CD4-positive, CD25-positive, alpha-beta regulatory T cell (primary cell): ENCODE measurements around the gene RESF1. TPM values are rescaled to one million over a fixed set of nuclear protein-coding genes. Genes with fewer than 3 reads are reported as not detected.
A peak's percentile ranks its signal among the peaks of the same experiment; 100 is the strongest.

Source experiments
- ATAC-seq, 2 donors: fragments of 150-1000 bp; cut with Tn5 transposase; one replicate each; pipeline ENCODE4 v1.10.0; 2021; ENCODE audit warnings: low read depth in 2 of 2, moderate number of reproducible peaks in 2 of 2, moderate library complexity in 1 of 2
- DNase-seq, 3 donors: peaks; one replicate each; pipeline versions ENCODE4 v3.0.0 to v3.0.0-alpha.2; 2012 to 2022; ENCODE audit warnings: mixed read lengths in 1 of 3
- H3K27ac ChIP-seq: one replicate; pipeline ENCODE4 v1.7.0; 2013; ENCODE audit warnings: mild to moderate bottlenecking, low read length; ENCODE audit not compliant: insufficient read depth, poor library complexity, severe bottlenecking
- H3K27me3 ChIP-seq: one replicate; pipeline ENCODE4 v1.7.0; 2013; ENCODE audit warnings: low read length; ENCODE audit not compliant: control insufficient read depth, insufficient read depth
- H3K36me3 ChIP-seq: one replicate; pipeline ENCODE4 v1.7.0; 2013; ENCODE audit warnings: mild to moderate bottlenecking, low read length, moderate library complexity; ENCODE audit not compliant: control insufficient read depth, insufficient read depth
- H3K4me1 ChIP-seq: 2 replicates; pipeline ENCODE4 v1.7.0; 2013; ENCODE audit warnings: mild to moderate bottlenecking, low read length; ENCODE audit not compliant: insufficient read depth, control insufficient read depth, poor library complexity, severe bottlenecking
- H3K4me3 ChIP-seq: one replicate; pipeline ENCODE4 v1.7.0; 2013; ENCODE audit warnings: low read depth, mild to moderate bottlenecking, low read length, moderate library complexity
- H3K9me3 ChIP-seq, 2 experiments: 1 replicate in 1 of 2; 2 replicates in 1 of 2; pipeline ENCODE4 v1.7.0; 2013; ENCODE audit warnings: low read length in 2 of 2, mild to moderate bottlenecking in 1 of 2, moderate library complexity in 1 of 2; ENCODE audit not compliant: control insufficient read depth in 2 of 2
- H3K27ac Mint-ChIP-seq, 3 donors: one replicate each; pipeline ENCODE4 v1.8.0; 2020 to 2022; ENCODE audit warnings: mild to moderate bottlenecking in 3 of 3, mixed read lengths in 3 of 3, moderate library complexity in 2 of 3
- H3K27me3 Mint-ChIP-seq: one replicate; pipeline ENCODE4 v1.8.0; 2022; ENCODE audit warnings: mild to moderate bottlenecking, mixed read lengths
- H3K36me3 Mint-ChIP-seq: one replicate; pipeline ENCODE4 v1.8.0; 2020; ENCODE audit warnings: mixed read lengths
- H3K4me1 Mint-ChIP-seq, 4 donors: one replicate each; pipeline ENCODE4 v1.8.0; 2020 to 2022; ENCODE audit warnings: mixed read lengths in 4 of 4, mild to moderate bottlenecking in 1 of 4
- H3K4me3 Mint-ChIP-seq, 4 donors: one replicate each; pipeline ENCODE4 v1.8.0; 2020 to 2022; ENCODE audit warnings: mild to moderate bottlenecking in 4 of 4, mixed read lengths in 4 of 4, moderate library complexity in 3 of 4
- H3K9me3 Mint-ChIP-seq, 7 donors: one replicate each; pipeline ENCODE4 v1.8.0; 2020 to 2022; ENCODE audit warnings: mixed read lengths in 7 of 7, mild to moderate bottlenecking in 3 of 7, moderate library complexity in 2 of 7
- polyA plus RNA-seq, 4 donors: library from polyadenylated mRNA; unstranded; fragments of 300-500 nt; fragmentation: Illumina TruSeq; gene quantifications; one replicate each; pipeline ENCODE4 v1.2.3, GENCODE V29; 2021
- total RNA-seq: library from RNA; stranded (reverse); gene quantifications from one replicate; pipeline ENCODE4 v1.2.3, GENCODE V29; 2022

RESF1 gene, protein sequence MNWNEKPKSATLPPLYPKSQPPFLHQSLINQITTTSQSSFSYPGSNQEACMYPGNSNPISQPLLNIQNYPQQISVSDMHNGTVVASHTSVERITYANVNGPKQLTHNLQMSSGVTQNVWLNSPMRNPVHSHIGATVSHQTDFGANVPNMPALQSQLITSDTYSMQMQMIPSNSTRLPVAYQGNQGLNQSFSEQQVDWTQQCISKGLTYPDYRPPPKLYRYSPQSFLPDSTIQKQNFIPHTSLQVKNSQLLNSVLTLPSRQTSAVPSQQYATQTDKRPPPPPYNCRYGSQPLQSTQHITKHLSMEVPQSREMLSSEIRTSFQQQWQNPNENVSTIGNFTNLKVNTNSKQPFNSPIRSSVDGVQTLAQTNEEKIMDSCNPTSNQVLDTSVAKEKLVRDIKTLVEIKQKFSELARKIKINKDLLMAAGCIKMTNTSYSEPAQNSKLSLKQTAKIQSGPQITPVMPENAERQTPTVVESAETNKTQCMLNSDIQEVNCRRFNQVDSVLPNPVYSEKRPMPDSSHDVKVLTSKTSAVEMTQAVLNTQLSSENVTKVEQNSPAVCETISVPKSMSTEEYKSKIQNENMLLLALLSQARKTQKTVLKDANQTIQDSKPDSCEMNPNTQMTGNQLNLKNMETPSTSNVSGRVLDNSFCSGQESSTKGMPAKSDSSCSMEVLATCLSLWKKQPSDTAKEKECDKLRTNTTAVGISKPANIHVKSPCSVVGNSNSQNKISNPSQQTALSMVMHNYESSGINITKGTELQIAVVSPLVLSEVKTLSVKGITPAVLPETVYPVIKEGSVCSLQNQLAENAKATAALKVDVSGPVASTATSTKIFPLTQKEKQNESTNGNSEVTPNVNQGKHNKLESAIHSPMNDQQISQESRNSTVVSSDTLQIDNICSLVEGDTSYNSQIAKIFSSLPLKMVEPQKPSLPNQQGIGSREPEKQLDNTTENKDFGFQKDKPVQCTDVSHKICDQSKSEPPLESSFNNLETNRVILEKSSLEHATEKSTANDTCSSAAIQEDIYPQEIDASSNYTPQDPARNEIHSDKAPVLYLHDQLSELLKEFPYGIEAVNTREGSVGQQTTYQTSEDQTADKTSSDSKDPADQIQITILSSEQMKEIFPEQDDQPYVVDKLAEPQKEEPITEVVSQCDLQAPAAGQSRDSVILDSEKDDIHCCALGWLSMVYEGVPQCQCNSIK (N-terminal part only)
- total RNA-seq (282 TPM), polyA plus RNA-seq (100 to 1,000 TPM; 151 to 203 (median 172) TPM)

GRCh38 chr12:31959161-31959700 is at the start of gene RESF1:
Gene RESF1, plus strand, starts transcription at chr12:31959415. Its CDS starts 21,541 bp downstream, at chr12:31980956.
- ATAC-seq (peak; percentile 81 to 86), DNase-seq (peak; percentile 77 to 98 (median 87))
- peaks cover 42% of the 10 kb centered on the region for H3K36me3 Mint-ChIP-seq
- peaks cover 0 to 7% (median 2%) of the 10 kb centered on the region in 7 donors for H3K9me3 Mint-ChIP-seq
- H3K4me3 Mint-ChIP-seq = peak within 1 kb of the TSS; percentile 93 to 100 (median 98)
- H3K27me3 Mint-ChIP-seq = peaks cover 11% of the 10 kb centered on the region
- Histone ChIP-seq H3K4me3 (peak within 1 kb of the TSS; percentile 98), H3K4me1 (peaks cover 49% of the 10 kb centered on the region), H3K9me3 (no peaks in the 10 kb centered on the region), H3K27ac (peak within 1 kb of the TSS; percentile 85), H3K36me3 (peaks cover 24% of the 10 kb centered on the region), H3K27me3 (no peaks in the 10 kb centered on the region)
- peak within 1 kb of the TSS; percentile 93 to 99 (median 97) for H3K27ac Mint-ChIP-seq
- H3K4me1 Mint-ChIP-seq = peaks cover 13 to 65% (median 56%) of the 10 kb centered on the region in 4 donors

DNA sequence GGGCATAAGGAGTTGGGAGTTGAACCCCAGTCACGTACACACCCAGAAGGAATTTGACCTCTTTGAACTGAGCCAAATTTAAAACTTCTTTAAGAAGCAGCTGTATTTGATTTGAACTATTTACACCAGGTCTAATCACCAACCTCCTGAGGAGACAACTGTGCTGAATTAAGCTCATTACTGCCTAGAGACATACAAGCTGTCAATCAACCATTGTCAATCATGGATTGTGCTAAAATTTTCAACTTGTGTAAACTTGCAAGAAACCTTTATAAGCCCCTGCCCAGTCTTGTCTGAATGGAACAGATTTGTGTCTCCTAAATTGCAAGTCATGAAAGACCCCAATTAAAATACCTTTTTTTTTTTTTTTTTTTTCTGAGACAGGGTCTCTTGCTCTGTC is 44.3 kb upstream of the RESF1 start:
- no peaks in the 10 kb centered on the region for H3K36me3 ChIP-seq
- no peaks in the 10 kb centered on the region for H3K4me1 ChIP-seq
- ATAC-seq = no peak
- Mint-ChIP-seq H3K4me1 (no peaks in the 10 kb centered on the region), H3K36me3 (peaks cover 5% of the 10 kb centered on the region), H3K4me3 (peak overlapping the region in 1 of 4 donors; percentile 92), H3K27me3 (no peaks in the 10 kb centered on the region), H3K27ac (no peak overlapping the region), H3K9me3 (peaks cover 0 to 20% (median 4%) of the 10 kb centered on the region in 7 donors)
- H3K27ac ChIP-seq = no peak overlapping the region
- no peaks in the 10 kb centered on the region for H3K27me3 ChIP-seq
- H3K4me3 ChIP-seq = no peak overlapping the region
- peaks cover 3 to 15% of the 10 kb centered on the region in 2 experiments for H3K9me3 ChIP-seq
- DNase-seq = no peak

GRCh38 chr12:31915446-31915845 is 43.8 kb upstream of the RESF1 start:
- no peaks in the 10 kb centered on the region for H3K27me3 Mint-ChIP-seq
- H3K36me3 Mint-ChIP-seq = peaks cover 5% of the 10 kb centered on the region
- DNase-seq = no peak
- H3K9me3 Mint-ChIP-seq = peaks cover 0 to 20% (median 4%) of the 10 kb centered on the region in 7 donors
- no peak overlapping the region for H3K4me3 ChIP-seq
- H3K4me1 Mint-ChIP-seq = no peaks in the 10 kb centered on the region
- H3K4me3 Mint-ChIP-seq = no peak overlapping the region
- no peaks in the 10 kb centered on the region for H3K4me1 ChIP-seq
- no peaks in the 10 kb centered on the region for H3K36me3 ChIP-seq
- H3K27ac ChIP-seq = no peak overlapping the region
- no peak overlapping the region for H3K27ac Mint-ChIP-seq
- ATAC-seq = no peak
- H3K9me3 ChIP-seq = peaks cover 3 to 15% of the 10 kb centered on the region in 2 experiments
- H3K27me3 ChIP-seq = no peaks in the 10 kb centered on the region

DNA sequence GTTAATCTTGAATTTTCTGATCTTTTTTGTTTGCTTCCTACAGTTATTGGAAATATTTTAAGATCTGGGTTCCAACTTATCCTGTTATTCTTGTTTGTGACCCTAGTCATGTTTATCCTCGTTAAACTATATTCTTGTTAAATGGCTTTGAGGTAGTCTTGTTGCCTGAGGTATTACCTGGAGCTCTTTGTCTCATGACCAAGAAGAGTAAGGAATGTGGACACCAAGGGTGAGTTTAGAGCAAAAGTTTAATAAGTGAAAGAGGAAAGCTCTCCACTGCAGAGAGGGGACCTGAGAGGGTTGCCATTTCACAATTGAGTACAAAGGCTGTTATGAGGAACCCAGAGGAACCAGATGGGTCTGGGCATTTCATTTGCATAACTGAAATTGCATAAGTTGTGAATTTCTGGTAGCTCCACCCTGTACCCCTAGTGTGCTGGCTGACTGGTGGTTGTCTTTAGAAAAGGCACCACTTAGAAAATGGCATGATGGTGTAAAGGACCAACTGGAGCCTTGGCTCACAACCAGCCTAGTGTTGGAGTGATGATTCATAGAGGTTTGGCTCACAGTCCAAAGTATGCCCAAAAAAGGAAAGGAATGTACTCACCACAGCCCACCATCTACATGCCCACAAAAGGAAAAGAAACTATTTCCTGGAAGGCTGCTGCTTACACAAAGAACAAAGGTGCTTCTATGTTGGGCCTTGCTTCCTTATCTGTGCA is 36.7 kb upstream of the RESF1 start:
- H3K27me3 Mint-ChIP-seq = no peaks in the 10 kb centered on the region
- no peaks in the 10 kb centered on the region for H3K4me1 ChIP-seq
- H3K9me3 ChIP-seq = peaks cover 20 to 24% of the 10 kb centered on the region in 2 experiments
- ATAC-seq (no peak), DNase-seq (no peak)
- no peaks in the 10 kb centered on the region for H3K27me3 ChIP-seq
- H3K4me3 ChIP-seq = no peak overlapping the region
- peaks cover 0 to 9% (median 4%) of the 10 kb centered on the region in 4 donors for H3K4me1 Mint-ChIP-seq
- peak overlapping the region in 1 of 4 donors; percentile 84 for H3K4me3 Mint-ChIP-seq
- H3K27ac ChIP-seq = no peak overlapping the region
- H3K36me3 ChIP-seq = no peaks in the 10 kb centered on the region
- peaks cover 0 to 27% (median 9%) of the 10 kb centered on the region in 7 donors for H3K9me3 Mint-ChIP-seq
- H3K36me3 Mint-ChIP-seq = peaks cover 5% of the 10 kb centered on the region
- H3K27ac Mint-ChIP-seq = peak overlapping the region in 1 of 3 donors; percentile 32

GRCh38 chr12:31923063-31923412 is 36.2 kb upstream of the RESF1 start:
- Histone ChIP-seq H3K27me3 (no peaks in the 10 kb centered on the region), H3K27ac (no peak overlapping the region), H3K36me3 (no peaks in the 10 kb centered on the region), H3K4me3 (no peak overlapping the region), H3K9me3 (peaks cover 20 to 24% of the 10 kb centered on the region in 2 experiments), H3K4me1 (peaks cover 4% of the 10 kb centered on the region)
- ATAC-seq (no peak), DNase-seq (no peak)
- no peaks in the 10 kb centered on the region for H3K27me3 Mint-ChIP-seq
- peak overlapping the region in 1 of 3 donors; percentile 83 for H3K27ac Mint-ChIP-seq
- H3K9me3 Mint-ChIP-seq = peaks cover 0 to 25% (median 9%) of the 10 kb centered on the region in 7 donors
- H3K36me3 Mint-ChIP-seq = peaks cover 5% of the 10 kb centered on the region
- no peak overlapping the region for H3K4me3 Mint-ChIP-seq
- H3K4me1 Mint-ChIP-seq = peaks cover 2 to 14% (median 8%) of the 10 kb centered on the region in 4 donors

- Mint-ChIP-seq H3K9me3 (peaks cover 0 to 7% (median 2%) of the 10 kb centered on the region in 7 donors), H3K36me3 (no peaks in the 10 kb centered on the region), H3K27me3 (no peaks in the 10 kb centered on the region), H3K4me1 (peaks cover 25 to 55% (median 42%) of the 10 kb centered on the region in 4 donors), H3K4me3 (peak overlapping the region; percentile 70 to 98 (median 92)), H3K27ac (peak overlapping the region; percentile 97 to 100 (median 98))
- Histone ChIP-seq H3K27me3 (no peaks in the 10 kb centered on the region), H3K36me3 (no peaks in the 10 kb centered on the region), H3K27ac (peak overlapping the region; percentile 70), H3K9me3 (peaks cover 7% of the 10 kb centered on the region in 2 experiments), H3K4me3 (peak overlapping the region; percentile 77), H3K4me1 (peaks cover 22% of the 10 kb centered on the region)
- DNase-seq = peak in 2 of 3 donors; percentile 38 to 57
- ATAC-seq = peak; percentile 53 to 76
These were observed 30.8 kb upstream of the RESF1 start for GRCh38 chr12:31928246-31929026.
